ENCODE measurements around the gene YBEY.

GRCh38 chr21:46344219-46344915 lies 58.2 kb downstream of the YBEY start:
- TF ChIP-seq EZH2phosphoT487 (IDR thresholded peaks at IDR 0.05; ENCODE audit: insufficient read depth, low read depth) = no peak
- no peak for TF ChIP-seq EZH2 (IDR thresholded peaks at IDR 0.05; ENCODE audit: insufficient read depth, poor library complexity, severe bottlenecking)

All from GM23248 (cell line).